C4-2B (cell line): ENCODE results near the gene LGALS7.

Source experiments
- ZFX ChIP-seq: fragments of 450-650 bp; IDR thresholded peaks from 2 replicates; pipeline ENCODE4 v1.6.1; 2017
- TF ChIP-seq, protein P1 (sequence below): fragments of 450-650 bp; conservative IDR thresholded peaks from 2 replicates; pipeline ENCODE4 v1.5.1; 2017; ENCODE audit warnings: mild to moderate bottlenecking

DNA sequence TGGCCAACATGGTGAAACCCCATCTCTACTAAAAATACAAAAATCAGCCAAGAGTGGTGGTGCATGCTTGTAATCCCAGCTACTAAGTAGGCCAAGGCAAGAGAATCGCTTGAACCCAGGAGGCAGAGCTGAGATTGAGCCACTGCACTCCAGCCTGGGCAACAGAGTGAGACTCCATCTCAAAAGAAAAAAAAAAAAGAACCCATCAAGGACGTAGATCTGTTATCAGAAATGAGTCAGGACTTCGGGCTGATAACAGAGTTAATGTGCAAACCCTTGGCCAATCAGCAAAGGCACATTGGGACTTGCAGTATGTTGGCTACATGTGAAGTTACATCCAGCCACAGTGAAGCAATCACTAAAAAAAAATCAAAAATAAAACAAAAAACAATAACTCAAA, 10.9 kb upstream of the LGALS7 start:
- TF ChIP-seq, protein P1, sequence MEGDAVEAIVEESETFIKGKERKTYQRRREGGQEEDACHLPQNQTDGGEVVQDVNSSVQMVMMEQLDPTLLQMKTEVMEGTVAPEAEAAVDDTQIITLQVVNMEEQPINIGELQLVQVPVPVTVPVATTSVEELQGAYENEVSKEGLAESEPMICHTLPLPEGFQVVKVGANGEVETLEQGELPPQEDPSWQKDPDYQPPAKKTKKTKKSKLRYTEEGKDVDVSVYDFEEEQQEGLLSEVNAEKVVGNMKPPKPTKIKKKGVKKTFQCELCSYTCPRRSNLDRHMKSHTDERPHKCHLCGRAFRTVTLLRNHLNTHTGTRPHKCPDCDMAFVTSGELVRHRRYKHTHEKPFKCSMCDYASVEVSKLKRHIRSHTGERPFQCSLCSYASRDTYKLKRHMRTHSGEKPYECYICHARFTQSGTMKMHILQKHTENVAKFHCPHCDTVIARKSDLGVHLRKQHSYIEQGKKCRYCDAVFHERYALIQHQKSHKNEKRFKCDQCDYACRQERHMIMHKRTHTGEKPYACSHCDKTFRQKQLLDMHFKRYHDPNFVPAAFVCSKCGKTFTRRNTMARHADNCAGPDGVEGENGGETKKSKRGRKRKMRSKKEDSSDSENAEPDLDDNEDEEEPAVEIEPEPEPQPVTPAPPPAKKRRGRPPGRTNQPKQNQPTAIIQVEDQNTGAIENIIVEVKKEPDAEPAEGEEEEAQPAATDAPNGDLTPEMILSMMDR, result no peak
- TF ChIP-seq ZFX, result no peak
